ENCODE data around the gene CBY3.

DNA sequence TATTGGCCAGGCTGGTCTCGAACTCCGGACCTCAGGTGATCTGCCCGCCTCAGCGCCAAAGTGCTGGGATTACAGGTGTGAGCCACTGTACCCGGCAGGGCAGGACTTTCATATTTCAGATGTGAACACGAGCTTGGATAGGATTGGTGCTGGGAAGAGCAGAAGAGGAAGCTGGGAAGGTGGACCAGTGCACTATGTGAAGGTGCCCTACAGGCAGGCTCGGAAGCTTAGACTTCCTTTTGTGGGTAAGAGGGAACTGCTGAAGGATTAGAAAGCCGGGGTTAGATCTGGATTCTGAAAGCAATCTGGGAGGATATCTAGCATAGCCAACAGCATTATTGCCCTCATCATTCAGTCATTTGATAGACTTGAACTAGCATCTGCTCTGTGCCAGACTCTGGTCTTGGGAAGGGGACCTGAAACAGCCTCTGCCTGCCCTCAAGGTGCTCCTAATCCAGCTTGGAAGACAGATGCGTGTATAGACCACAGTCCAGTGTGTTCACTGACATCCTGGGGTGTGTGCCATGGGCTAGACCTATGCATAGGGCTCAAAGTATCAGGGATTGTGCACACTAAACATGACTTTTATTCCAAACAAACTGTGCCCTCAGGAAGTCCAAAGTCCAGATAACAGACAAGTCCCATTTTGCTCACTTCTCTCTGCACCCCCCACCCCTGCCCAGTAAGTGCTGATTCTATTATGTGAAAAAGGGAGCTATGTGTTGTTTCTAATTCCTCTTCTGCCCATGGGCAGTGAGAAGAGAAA is 637 bp downstream of the CBY3 start:
- no peak for TF ChIP-seq EZH2phosphoT487 (IDR thresholded peaks at IDR 0.05; ENCODE audit: low read length)
- TF ChIP-seq, protein P1, sequence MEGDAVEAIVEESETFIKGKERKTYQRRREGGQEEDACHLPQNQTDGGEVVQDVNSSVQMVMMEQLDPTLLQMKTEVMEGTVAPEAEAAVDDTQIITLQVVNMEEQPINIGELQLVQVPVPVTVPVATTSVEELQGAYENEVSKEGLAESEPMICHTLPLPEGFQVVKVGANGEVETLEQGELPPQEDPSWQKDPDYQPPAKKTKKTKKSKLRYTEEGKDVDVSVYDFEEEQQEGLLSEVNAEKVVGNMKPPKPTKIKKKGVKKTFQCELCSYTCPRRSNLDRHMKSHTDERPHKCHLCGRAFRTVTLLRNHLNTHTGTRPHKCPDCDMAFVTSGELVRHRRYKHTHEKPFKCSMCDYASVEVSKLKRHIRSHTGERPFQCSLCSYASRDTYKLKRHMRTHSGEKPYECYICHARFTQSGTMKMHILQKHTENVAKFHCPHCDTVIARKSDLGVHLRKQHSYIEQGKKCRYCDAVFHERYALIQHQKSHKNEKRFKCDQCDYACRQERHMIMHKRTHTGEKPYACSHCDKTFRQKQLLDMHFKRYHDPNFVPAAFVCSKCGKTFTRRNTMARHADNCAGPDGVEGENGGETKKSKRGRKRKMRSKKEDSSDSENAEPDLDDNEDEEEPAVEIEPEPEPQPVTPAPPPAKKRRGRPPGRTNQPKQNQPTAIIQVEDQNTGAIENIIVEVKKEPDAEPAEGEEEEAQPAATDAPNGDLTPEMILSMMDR (IDR thresholded peaks at IDR 0.05; ENCODE audit: low read length) = no peak
